HG02852 (cell line): ENCODE measurements around the gene FAM222B.
"Not testable (repeated sequence)": the region's sequence is repeated elsewhere in the genome, so short reads cannot be mapped to it uniquely, and the experiment has no call there.

Experiments used
- ATAC-seq: cut with Tn5 transposase; IDR thresholded peaks from one replicate; pipeline ENCODE4 v1.9.1; 2021; ENCODE audit warnings: mild to moderate bottlenecking, moderate library complexity; ENCODE audit not compliant: unreplicated experiment

Gene FAM222B

GRCh38 chr17:28729950-28730330 lies 112.7 kb downstream of the FAM222B start:
- ATAC-seq, result no peak

- ATAC-seq, result peak; percentile 43
Measured at GRCh38 chr17:28728364-28729200, 114.0 kb downstream of the FAM222B start, which contains the start of gene NEK8. TSS of gene NEK8 (plus strand) at chr17:28728788. CDS start at chr17:28728814, 26 bp downstream.

GRCh38 chr17:28726627-28727491 lies 115.7 kb downstream of the FAM222B start:
- peak; percentile 29 for ATAC-seq

GRCh38 chr17:28726226-28726626 lies 116.4 kb downstream of the FAM222B start, which contains the start of gene TLCD1:
TSS of gene TLCD1 (minus strand) at chr17:28726233. CDS start at chr17:28726097, 136 bp downstream.
- ATAC-seq, result no peak

DNA sequence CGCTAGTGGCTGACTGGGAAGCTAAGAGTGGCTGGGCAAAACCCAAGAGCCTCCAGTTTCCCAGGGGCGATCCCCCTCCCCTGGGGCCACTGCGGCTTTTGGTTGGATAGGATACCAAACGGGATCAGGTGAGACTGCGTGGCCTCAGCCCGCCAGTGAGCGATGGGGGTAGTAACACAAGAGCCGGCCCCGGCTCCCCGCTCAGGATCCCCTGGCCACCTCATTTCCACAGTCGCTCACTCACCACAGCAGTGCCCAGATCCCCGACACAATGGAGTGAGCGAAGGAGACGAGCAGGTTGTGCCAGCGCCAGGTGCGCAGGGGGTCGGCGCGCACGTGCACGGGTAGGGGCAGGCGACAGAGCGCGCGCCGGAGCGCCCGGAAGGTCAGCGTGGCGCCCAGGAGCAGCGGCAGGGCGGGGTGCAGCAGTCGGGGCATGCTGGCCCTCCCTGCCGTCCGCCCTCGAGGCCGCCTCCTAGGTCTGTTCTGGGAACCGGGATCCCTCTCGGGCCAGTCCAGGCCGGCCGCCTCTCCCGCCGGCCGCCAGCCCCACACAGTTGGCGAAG lies 116.8 kb downstream of the FAM222B start:
- ATAC-seq, result no peak

DNA sequence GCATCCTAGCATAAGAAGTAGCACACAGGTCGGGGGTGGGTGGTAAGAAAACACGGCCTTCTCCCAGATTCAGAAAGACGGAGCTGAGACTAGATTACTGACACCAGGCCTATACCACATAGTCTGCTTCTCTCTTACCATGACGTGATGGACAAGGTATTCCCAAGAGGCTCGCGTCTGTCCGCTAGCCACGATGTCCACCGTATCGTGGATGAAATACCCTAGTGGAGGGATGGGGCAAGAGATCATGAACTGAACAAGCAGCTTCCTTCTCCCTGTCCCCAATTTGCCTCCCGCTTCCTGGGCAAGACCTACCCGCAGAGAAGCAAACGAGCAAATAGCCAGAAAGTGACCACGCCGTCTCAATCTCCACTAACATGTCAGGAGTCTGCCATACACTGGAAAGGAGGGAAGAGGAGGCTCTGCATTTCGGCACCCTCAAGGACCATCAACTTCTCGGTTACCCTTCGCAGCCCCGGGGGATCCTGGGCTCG lies 117.4 kb downstream of the FAM222B start:
- no peak for ATAC-seq

DNA sequence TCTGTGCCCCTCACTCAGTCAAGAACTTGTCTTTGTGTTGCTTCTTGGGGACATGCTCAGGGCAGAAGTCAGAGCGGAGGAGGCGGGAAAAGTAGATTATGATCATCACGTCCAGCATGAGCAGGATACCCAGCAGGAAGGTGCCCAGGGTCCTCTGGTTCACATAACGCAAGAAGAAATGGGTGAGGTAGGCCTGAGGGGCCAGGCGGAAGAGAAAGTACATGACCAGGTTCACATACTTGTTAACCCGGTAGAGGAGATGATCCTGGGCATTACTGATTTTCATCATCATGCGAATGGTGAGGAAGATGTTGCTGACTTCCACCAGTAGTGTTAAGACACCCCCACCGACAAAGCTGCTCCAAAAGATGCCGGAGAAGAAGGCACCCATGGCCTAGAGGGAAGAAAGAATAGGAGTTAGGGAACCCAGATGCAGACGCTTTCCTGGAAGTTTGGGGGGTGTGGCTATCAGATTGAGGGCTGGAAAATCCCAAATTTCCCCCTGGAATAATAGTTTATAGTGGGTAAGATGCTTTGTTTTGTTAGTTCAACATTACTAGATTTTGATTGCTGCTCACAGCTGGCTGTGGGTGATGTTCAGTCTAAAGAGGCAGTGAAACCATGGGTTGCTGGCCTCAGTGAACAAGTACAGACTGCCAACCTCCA lies 118.0 kb downstream of the FAM222B start:
- no peak for ATAC-seq

GRCh38 chr17:28723836-28724499 lies 118.6 kb downstream of the FAM222B start:
- not testable (repeated sequence) for ATAC-seq

DNA sequence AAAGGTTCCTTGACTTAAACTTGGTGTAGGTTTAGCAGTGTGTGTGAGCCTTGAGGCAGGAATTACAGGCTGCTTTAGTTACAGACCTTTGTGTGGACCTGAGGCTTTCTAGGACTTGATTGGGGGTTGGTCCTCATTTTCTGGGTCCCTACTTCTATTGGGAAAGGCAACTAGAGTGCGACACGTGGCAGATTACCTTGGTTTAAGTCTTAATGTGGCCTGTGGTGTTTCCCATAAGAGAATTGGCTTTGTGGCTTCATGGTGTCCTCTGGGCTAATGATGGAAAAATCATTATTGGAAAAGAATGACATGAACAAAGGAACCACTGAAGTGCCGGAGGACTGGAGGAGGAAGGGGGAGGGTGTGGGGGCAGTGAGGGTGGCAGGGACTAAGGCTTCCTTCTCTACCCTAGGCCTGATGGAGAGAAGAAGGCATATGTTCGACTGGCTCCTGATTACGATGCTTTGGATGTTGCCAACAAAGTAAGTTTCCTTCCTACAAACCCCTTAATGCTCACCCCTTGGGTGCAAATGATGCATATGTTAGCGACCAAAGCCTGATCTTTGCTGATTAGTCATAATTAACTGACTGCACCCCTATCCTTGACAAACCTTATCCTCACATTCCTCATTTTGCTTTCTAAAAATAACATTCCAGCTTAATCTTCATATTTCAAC lies 119.3 kb downstream of the FAM222B start:
- no peak for ATAC-seq

DNA sequence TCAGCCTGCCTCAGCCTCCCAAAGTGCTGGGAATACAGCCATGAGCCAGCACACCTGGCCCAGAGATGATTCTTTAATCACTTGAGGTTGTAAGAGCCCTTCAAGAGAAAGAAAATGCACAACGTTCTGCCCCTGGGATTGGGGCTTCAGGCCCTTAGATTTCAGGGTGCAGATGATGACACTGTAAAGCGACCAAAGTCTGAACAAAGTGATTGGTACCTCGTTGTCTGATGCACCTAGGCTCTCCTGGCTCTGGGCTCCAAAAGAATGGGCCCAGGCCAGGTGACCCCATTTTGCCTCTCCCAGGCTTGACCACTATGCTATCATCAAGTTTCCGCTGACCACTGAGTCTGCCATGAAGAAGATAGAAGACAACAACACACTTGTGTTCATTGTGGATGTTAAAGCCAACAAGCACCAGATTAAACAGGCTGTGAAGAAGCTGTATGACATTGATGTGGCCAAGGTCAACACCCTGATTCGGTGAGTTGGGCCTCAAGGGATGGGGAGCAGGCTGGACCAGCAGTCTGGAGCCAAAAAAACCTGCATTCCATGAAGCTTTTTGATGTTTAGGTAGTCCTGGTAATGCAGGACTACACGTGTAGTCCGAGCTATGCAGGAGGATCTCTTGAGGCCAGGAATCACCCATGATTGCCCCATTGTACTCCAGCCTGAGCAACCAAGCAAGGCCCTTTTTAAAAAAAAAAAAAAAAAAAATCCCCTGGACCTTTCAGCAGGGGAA lies 120.0 kb downstream of the FAM222B start:
- no peak for ATAC-seq

DNA sequence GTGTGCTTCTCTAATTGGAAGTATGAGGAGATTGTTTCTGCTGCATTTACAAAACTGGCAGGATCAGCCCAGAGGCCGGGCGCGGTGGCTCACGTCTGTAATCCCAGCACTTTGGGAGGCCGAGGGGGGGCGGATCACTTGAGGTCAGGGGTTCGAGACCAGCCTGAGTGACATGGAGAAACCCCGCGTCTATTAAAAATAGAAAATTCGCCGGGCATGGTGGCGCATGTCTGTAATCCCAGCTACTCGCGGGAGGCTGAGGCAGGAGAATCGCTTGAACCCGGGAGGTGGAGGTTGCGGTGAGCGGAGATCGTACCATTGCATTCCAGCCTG lies 121.6 kb downstream of the FAM222B start:
- not testable (repeated sequence) for ATAC-seq

DNA sequence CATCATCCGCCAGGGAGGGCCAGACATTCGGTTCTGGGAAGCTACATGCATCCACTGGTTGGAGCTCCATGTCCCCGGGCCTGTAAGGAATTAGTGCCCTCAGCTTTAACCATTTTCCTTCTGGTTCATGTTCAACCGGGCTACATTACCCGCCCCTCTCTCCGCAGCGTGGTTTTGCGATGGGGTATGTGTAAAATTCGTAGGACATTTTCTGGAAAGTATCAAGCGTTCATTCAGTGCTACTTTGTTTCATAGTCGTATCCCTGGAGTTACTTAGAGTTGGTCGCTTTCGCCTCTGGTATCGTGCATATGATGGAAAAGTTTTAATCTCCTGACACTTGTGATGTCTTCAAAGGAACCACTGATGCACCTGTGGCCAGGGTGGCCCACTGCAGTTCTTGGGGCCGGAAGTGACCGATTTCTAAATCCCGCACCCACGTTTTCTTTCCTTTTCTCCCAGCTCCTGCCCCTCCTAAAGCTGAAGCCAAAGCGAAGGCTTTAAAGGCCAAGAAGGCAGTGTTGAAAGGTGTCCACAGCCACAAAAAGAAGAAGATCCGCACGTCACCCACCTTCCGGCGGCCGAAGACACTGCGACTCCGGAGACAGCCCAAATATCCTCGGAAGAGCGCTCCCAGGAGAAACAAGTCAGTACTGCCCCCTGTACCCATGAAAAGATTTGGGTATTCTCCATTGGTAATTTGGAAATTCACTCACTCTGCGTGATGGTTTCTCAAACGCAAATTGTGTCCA lies 122.2 kb downstream of the FAM222B start:
- ATAC-seq, result no peak

- ATAC-seq, result no peak
Measured at GRCh38 chr17:28719021-28719433, 123.6 kb downstream of the FAM222B start.

GRCh38 chr17:28718333-28719020 lies 124.1 kb downstream of the FAM222B start:
- no peak for ATAC-seq

DNA sequence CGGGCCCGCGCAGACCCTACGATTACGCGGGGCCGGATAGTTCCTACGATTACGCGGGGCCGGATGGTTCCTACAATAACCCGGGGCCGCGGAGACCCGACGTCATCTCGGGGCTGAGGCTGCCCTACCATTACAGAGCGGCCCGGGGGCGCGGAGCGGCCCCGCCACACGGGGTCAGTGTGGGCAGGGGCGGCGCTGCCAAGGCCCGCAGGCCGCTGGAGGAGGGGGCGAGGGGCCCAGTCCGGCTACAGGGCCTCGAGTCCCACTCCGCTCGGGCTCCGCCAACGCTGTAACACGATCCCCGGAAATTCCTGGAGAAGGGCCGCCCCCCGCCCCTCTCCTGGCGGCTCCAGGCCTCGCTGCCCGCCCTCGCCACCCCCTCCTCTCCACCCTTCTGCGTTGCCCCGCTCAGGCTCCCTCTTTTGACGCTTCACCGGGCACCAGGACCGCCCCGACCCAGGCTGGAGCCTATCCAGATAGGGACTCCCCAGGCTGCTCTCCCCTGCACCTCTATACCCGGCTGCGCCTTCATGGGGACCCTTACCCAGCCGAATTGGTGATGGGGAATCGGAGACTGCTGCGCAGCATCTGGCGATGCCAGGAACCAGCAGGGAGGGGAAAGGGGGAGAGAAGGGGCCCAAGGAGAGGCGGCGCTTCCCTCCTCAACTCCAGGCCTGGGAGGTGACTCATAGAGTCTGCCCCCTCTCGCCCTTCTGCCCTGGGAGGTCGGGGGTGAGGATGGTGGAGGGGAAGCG lies 124.8 kb downstream of the FAM222B start, which contains the start of gene RAB34:
TSS of gene RAB34 (minus strand) at position 291 of the 755 bp plus-strand sequence. CDS start 602 bp downstream, outside the sequence.
- no peak for ATAC-seq

- ATAC-seq, result no peak
Measured at GRCh38 chr17:28716740-28717577, 125.6 kb downstream of the FAM222B start.
